HepG2 (cell line): ENCODE measurements around the gene DAO. TPM values are rescaled to one million over a fixed set of nuclear protein-coding genes. Genes with fewer than 3 reads are reported as not detected.

Experiments
- ATAD3A ChIP-seq: sonication (generic); formaldehyde crosslinking; IDR thresholded peaks from 2 replicates; pipeline ENCODE4 v1.4.0; 2020; ENCODE audit warnings: missing genetic modification reagents
- CENPT ChIP-seq: sonication (generic); formaldehyde crosslinking; IDR thresholded peaks from 2 replicates; pipeline ENCODE4 v1.8.0; 2022; ENCODE audit warnings: low read depth, mild to moderate bottlenecking, moderate library complexity, missing genetic modification reagents
- FOSL2 ChIP-seq: sonication (generic); formaldehyde crosslinking; IDR thresholded peaks from 2 replicates; pipeline ENCODE4 v1.4.0; 2020; ENCODE audit warnings: missing genetic modification reagents
- FOXA3 ChIP-seq: IDR thresholded peaks from 2 replicates; pipeline ENCODE4 v1.6.1; 2016; ENCODE audit warnings: missing genetic modification reagents, missing compliant biosample characterization
- GATAD2A ChIP-seq: IDR thresholded peaks from 2 replicates; pipeline ENCODE4 v1.6.1; 2016
- MAFF ChIP-seq: IDR thresholded peaks from 2 replicates; pipeline ENCODE4 v1.6.1; 2011; ENCODE audit warnings: low read depth, low read length, improper control_type of control experiment
- NBN ChIP-seq: fragments of 450-650 bp; conservative IDR thresholded peaks from 2 replicates; pipeline ENCODE4 v1.6.1; 2017
- PRDM15 ChIP-seq: sonication (generic); formaldehyde crosslinking; IDR thresholded peaks from 2 replicates; pipeline ENCODE4 v1.4.0; 2020; ENCODE audit warnings: missing genetic modification reagents
- PRPF4 ChIP-seq: fragments of 200-400 bp; formaldehyde crosslinking; IDR thresholded peaks from 2 replicates; pipeline ENCODE4 v1.6.1; 2016; ENCODE audit warnings: low read length, low read depth; ENCODE audit not compliant: poor library complexity, severe bottlenecking
- RFXANK ChIP-seq: IDR thresholded peaks from 2 replicates; pipeline ENCODE4 v1.6.1; 2016
- RXRA ChIP-seq: sonication (generic); formaldehyde crosslinking; IDR thresholded peaks from 2 replicates; pipeline ENCODE4 v1.5.1; 2020; ENCODE audit warnings: missing genetic modification reagents
- RXRB ChIP-seq: IDR thresholded peaks from 2 replicates; pipeline ENCODE4 v1.6.1; 2016; ENCODE audit warnings: borderline replicate concordance, missing genetic modification reagents, missing compliant biosample characterization
- SOX13 ChIP-seq, 3 experiments: fragments of 450-650 bp in 1 of 3; sonication (generic) in 1 of 3; formaldehyde crosslinking in 1 of 3; IDR thresholded peaks in 2 of 3; conservative IDR thresholded peaks in 1 of 3; 2 replicates each; pipeline versions ENCODE4 v1.5.0 to v1.6.1; 2016 to 2020; ENCODE audit warnings: antibody characterized with exemption in 1 of 3, mild to moderate bottlenecking in 1 of 3, missing compliant biosample characterization in 1 of 3, missing genetic modification reagents in 1 of 3, moderate library complexity in 1 of 3
- SRSF4 ChIP-seq: fragments of 200-400 bp; formaldehyde crosslinking; IDR thresholded peaks from one replicate; pipeline ENCODE4 v1.6.1; 2018; ENCODE audit warnings: mild to moderate bottlenecking, low read depth, low read length, moderate library complexity; ENCODE audit not compliant: poor library complexity, severe bottlenecking
- TFDP1 ChIP-seq: IDR thresholded peaks from 2 replicates; pipeline ENCODE4 v1.6.1; 2016; ENCODE audit warnings: missing compliant biosample characterization, missing genetic modification reagents, borderline replicate concordance
- ZBTB38 ChIP-seq: sonication (generic); formaldehyde crosslinking; IDR thresholded peaks from 2 replicates; pipeline ENCODE4 v1.5.1; 2020; ENCODE audit warnings: mild to moderate bottlenecking, missing genetic modification reagents
- ZNF335 ChIP-seq: sonication (generic); formaldehyde crosslinking; IDR thresholded peaks from 2 replicates; pipeline ENCODE4 v1.4.0; 2020; ENCODE audit warnings: missing genetic modification reagents
- ZNF496 ChIP-seq: sonication (generic); formaldehyde crosslinking; IDR thresholded peaks from 2 replicates; pipeline ENCODE4 v1.8.1; 2023; ENCODE audit warnings: mild to moderate bottlenecking, moderate library complexity, missing genetic modification reagents; ENCODE audit not compliant: insufficient replicate concordance
- ZNF552 ChIP-seq: sonication (generic); formaldehyde crosslinking; IDR thresholded peaks from 2 replicates; pipeline ENCODE4 v1.9.0; 2022; ENCODE audit warnings: missing genetic modification reagents, mild to moderate bottlenecking, borderline replicate concordance
- ZNF7 ChIP-seq: IDR thresholded peaks from 2 replicates; pipeline ENCODE4 v1.6.1; 2016; ENCODE audit warnings: missing biosample characterization, missing genetic modification reagents
- polyA plus RNA-seq, 8 experiments: library from polyadenylated mRNA; depleted of rRNA in 3 of 8; stranded (reverse) in 7 of 8; unstranded in 1 of 8; fragments of >200 nt; fragmentation: Illumina TruSeq in 4 of 8; extraction: Trizol in 4 of 8; gene quantifications; 2 replicates each; pipeline versions ENCODE4 v1.2.1 to v1.2.3, GENCODE V29; 2011 to 2016; ENCODE audit warnings: low read depth in 4 of 8, missing spikeins in 1 of 8, mixed read lengths in 1 of 8; ENCODE audit not compliant: insufficient read depth in 1 of 8
- total RNA-seq, 5 experiments: library from RNA; depleted of rRNA; stranded (reverse); fragments of >200 nt; fragmentation: Illumina TruSeq; extraction: Trizol; gene quantifications; 2 replicates each; pipeline ENCODE4 v1.2.3, GENCODE V29; 2016; ENCODE audit warnings: low read depth in 1 of 5
- TF ChIP-seq, protein P1 (sequence below): sonication (generic); formaldehyde crosslinking; IDR thresholded peaks from 2 replicates; pipeline ENCODE4 v1.4.0; 2020; ENCODE audit warnings: missing genetic modification reagents

DAO gene
- total and polyA plus RNA-seq, 2 of the 13 experiments (the other 11 are each of a cell fraction or from before 2014, with no cell fraction given) = 0.34 to 0.82 TPM

DNA sequence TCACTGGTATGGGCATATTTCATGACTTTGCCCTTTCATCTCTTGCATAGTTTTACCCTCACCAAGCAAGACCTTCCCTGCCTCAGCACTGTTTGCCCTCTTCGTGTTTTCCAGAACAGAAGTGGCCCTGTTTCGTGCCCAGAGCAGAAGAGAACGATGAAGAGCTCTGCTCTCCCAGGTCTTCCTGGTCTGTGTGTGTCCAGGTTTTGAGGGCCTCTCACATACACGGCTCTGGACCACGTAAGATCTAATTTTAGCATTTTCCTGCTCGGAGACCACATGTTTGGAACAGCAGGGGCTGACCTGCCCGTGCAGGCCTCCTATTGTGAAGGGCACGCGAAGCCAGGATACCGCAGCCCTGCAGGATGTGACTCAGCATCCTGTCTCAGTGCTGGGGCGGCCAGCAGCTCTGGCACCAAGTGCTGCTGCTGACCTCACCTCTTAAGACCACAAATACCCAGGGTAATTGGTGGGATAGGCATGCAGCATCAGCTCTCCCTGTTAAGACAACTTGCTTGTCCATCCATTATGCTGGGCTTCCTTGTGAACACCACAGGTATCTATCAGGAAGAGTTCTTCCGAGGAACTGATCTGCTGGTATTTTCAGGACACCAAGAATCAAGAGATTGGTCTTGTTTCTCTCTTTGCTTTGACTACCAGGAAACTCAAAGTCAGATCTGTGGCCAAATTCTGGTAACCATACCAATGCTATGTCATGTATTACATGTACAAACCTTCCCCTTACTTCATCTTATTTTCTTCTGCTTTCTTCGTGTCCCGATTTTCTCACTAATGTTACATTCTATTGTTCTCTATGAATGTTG, 41.5 kb upstream of the DAO start (continued):
- TF ChIP-seq, protein P1, sequence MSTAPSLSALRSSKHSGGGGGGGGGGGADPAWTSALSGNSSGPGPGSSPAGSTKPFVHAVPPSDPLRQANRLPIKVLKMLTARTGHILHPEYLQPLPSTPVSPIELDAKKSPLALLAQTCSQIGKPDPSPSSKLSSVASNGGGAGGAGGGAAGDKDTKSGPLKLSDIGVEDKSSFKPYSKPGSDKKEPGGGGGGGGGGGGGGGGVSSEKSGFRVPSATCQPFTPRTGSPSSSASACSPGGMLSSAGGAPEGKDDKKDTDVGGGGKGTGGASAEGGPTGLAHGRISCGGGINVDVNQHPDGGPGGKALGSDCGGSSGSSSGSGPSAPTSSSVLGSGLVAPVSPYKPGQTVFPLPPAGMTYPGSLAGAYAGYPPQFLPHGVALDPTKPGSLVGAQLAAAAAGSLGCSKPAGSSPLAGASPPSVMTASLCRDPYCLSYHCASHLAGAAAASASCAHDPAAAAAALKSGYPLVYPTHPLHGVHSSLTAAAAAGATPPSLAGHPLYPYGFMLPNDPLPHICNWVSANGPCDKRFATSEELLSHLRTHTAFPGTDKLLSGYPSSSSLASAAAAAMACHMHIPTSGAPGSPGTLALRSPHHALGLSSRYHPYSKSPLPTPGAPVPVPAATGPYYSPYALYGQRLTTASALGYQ = no peak
- TF ChIP-seq RFXANK (CRISPR knock-in tag) = no peak
- no peak for TF ChIP-seq PRDM15 (CRISPR knock-in tag)
- peak; percentile 40; the same call in 1 of the 2 replicates for TF ChIP-seq FOXA3
- peak; percentile 18; the same call in 1 of the 2 replicates for TF ChIP-seq MAFF
- no peak for TF ChIP-seq SOX13 (IDR thresholded peaks at IDR 0.05)
- TF ChIP-seq SOX13 (CRISPR knock-in tag; conservative IDR thresholded peaks at IDR 0.05 in 1 of 2, IDR thresholded peaks at IDR 0.05 in 1 of 2) = peak in 1 of 2 experiments; percentile 58; a peak in 1 of 4 replicates
- peak; percentile 55; the same call in 1 of the 2 replicates for TF ChIP-seq GATAD2A (CRISPR knock-in tag)
- no peak for TF ChIP-seq ZNF552
- TF ChIP-seq TFDP1 = peak; percentile 48; the same call in 1 of the 2 replicates
- no peak for TF ChIP-seq ATAD3A (CRISPR knock-in tag)
- TF ChIP-seq ZNF496 (CRISPR knock-in tag) = no peak
- TF ChIP-seq FOSL2 (CRISPR knock-in tag) = peak; percentile 93
- TF ChIP-seq CENPT (CRISPR knock-in tag) = no peak
- no peak for TF ChIP-seq PRPF4
- peak; percentile 96 for TF ChIP-seq ZBTB38 (CRISPR knock-in tag)
- peak; percentile 34; the same call in 1 of the 2 replicates for TF ChIP-seq RXRB
- no peak for TF ChIP-seq ZNF7
- no peak for TF ChIP-seq SRSF4
- no peak for TF ChIP-seq NBN
- peak; percentile 55; the same call in 1 of the 2 replicates for TF ChIP-seq RXRA (CRISPR knock-in tag)
- TF ChIP-seq ZNF335 = peak; percentile 73; the same call in 1 of the 2 replicates
